Stimulated activated CD8-positive, alpha-beta memory T cell treated with anti-CD3 and anti-CD28 coated beads, Interleukin-12 subunit alpha, Interleukin-12 subunit beta, amount 100 ng/mL, for 24 hours (primary cell): ENCODE measurements around the gene SSBP2.
"Not testable (repeated sequence)": the region's sequence is repeated elsewhere in the genome, so short reads cannot be mapped to it uniquely, and the experiment has no call there.

Experiments
- DNase-seq: peaks from one replicate; pipeline ENCODE4 v3.0.0-alpha.2; 2020; ENCODE audit errors: extremely low read depth

Gene SSBP2

DNA sequence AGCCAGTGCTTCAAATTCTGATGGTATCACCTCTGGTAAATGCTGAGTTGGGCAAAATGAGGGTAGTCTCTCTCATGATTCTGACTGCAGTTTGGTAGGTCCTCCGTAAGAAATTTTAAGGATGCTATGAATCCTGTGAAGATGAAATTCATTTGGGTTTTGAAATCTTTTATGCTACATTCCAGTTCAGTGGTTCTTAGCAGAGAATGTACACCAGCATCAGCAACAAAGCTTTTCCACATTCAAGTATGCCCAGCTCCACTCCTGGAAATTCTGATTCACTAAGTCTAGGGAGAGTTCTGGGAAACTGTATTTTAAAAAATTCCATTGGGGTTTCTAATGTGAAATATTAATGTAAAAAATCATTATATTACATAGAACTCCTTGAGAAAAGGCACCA lies 323.3 kb downstream of the SSBP2 start:
- no peak for DNase-seq

GRCh38 chr5:81426359-81427030 lies 324.4 kb downstream of the SSBP2 start:
- no peak for DNase-seq

GRCh38 chr5:81425569-81425968 lies 325.3 kb downstream of the SSBP2 start:
- DNase-seq, result no peak

DNA sequence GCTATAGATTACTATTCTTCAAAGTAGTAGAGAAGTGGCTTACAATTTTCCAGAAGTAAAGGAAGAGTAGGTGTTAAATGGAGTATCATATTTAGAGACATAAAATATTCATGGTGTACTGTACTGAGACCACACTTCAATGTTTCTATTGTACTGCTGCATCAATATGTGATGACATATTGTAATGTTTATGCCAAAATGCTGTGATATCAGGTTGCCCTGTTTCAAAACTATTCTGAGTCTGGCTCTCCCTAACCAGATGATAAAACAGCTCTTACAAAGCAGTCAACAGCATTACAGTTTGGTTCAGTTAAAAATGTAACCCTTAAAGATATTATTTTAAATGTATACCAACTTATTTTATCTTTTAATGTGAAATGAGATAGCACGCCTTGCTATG lies 326.2 kb downstream of the SSBP2 start:
- DNase-seq, result no peak

DNA sequence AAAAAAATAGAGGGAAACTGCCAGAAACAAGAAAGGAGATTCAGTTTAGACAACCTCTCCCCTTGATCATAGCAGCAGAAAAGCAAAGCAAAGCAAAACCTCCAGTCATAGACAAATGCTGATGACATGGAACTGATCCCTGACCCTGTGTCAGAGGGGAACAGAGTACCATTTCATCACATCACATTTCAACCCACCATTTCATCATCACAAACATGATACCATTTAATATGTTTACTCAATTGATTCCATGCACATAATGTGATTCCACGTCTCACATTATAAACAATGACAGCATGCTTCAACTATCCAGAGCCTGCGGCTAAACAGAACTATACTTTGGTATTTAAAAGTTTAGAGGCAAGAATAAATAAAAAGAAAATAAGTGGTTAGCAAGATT lies 328.2 kb downstream of the SSBP2 start:
- DNase-seq, result no peak

GRCh38 chr5:81420039-81420667 lies 330.7 kb downstream of the SSBP2 start:
- DNase-seq, result no peak

GRCh38 chr5:81418606-81419005 lies 332.3 kb downstream of the SSBP2 start:
- no peak for DNase-seq

- DNase-seq, result no peak
These were observed 333.8 kb downstream of the SSBP2 start for GRCh38 chr5:81417052-81417451.

DNA sequence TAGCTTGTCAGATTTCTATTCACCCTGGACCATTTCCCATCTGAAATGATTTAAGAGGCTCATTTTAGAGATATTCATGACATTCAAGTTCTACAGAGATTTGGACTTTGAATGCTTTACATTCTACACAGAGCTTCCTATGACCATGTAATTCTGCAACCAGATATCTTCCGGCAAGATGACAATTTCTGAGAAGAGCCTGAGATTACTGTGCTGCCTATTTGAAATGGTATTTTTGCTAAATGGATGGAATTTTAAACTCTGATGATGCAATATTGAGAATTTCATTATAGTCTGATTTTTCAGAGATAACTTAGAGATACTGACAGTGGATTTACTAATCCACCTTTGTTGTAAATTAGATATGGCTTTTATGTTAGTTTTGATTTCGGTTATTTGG lies 341.0 kb downstream of the SSBP2 start:
- DNase-seq, result no peak

DNA sequence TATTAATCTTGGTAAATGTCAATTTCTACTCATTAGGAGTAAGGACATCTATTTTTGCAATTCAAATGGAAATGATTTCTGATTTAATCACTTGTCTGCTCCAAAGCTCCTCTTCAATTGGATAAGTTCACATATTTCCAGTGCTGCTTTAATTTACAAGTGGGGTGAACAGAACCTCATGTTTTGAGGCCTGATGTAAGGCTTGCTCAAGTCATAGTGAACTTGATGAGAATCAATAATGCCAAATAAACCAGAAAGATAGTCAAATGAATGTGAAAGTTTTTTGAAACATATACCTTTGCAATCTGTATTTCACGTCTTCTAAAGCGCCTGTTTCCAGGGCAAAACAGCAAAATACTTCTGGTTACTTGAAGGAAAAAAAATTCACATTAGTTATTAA lies 341.5 kb downstream of the SSBP2 start:
- no peak for DNase-seq

DNA sequence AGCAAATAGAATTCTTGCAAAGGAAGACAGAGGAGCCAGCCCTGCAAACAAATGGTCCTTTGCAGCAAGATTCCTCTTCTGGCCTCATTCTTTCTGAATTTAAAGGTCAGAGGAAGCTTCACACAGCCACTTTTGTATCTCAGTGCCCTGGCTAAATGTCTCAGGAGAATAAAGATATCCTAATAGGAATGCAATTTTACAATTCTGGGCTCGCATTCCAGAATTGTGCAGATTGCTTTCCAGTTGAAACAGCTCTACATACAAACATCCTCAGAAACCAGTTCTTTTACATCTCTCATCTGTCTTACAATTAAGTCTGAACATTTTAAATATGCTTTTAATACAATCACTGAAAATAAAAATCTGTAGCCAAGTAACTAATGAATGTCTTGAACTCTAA lies 342.4 kb downstream of the SSBP2 start:
- no peak for DNase-seq

GRCh38 chr5:81407811-81408210 lies 343.1 kb downstream of the SSBP2 start:
- not testable (repeated sequence) for DNase-seq

DNA sequence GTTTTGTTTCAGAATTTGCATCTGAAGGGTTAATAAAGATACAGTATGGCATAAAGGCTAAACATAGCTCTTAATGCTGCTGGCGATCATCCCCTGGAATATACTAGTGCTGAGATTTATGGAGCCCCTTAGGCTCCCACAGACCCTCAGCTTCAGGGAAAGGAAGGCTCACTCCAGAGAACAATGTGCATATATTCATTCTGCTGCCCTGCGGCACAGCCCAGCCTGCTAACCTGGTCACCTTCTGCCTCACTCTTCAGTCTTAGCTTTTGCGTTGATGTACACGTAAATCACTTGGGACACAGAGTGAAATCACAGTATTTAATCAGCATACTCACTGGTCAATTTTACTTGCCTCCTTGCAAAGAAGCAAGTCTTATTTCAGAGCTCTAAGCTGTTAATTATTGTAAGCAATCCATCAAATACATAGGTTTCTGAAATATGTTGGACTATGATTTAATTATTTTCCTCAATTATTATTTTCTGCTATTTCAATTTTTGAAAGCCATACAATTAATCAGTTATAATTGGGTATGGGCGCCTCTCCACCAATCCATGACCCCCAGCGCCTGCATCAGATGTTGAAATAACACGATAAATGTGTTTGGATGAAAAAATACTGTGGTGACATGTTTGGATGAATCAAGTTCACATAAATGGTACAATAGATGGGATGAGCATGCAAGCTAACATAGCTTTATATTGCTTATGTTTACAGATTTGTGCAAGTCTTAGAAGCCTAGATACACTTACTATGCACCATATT lies 345.6 kb downstream of the SSBP2 start:
- no peak for DNase-seq

GRCh38 chr5:81402192-81402930 lies 348.5 kb downstream of the SSBP2 start:
- DNase-seq, result no peak

DNA sequence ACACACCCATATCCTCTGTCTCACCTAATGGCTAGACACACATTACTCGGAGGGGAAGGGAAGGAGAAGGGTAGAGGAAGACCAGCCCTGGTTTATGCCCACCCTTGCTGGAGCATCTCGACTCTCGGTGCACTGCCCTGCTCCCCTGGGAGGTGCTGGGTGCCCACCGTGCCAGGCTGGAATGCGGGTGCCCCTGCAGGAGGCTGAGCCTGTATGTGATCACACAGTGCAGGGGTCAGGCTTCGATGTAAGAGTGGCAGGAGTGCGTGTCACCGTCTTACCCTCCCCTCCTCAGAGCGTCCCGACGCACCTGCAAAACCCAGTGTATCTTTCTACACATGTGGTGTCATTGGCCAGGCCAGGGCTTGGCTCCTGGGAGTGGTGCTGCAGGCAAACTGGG lies 349.6 kb downstream of the SSBP2 start:
- no peak for DNase-seq

GRCh38 chr5:81400375-81400774 lies 350.5 kb downstream of the SSBP2 start:
- no peak for DNase-seq

- DNase-seq, result no peak
These were observed 352.2 kb downstream of the SSBP2 start for GRCh38 chr5:81398741-81399140.

GRCh38 chr5:81397176-81397575 lies 353.7 kb downstream of the SSBP2 start:
- no peak for DNase-seq

- DNase-seq, result no peak
These were observed 355.6 kb downstream of the SSBP2 start for GRCh38 chr5:81395262-81395661.

DNA sequence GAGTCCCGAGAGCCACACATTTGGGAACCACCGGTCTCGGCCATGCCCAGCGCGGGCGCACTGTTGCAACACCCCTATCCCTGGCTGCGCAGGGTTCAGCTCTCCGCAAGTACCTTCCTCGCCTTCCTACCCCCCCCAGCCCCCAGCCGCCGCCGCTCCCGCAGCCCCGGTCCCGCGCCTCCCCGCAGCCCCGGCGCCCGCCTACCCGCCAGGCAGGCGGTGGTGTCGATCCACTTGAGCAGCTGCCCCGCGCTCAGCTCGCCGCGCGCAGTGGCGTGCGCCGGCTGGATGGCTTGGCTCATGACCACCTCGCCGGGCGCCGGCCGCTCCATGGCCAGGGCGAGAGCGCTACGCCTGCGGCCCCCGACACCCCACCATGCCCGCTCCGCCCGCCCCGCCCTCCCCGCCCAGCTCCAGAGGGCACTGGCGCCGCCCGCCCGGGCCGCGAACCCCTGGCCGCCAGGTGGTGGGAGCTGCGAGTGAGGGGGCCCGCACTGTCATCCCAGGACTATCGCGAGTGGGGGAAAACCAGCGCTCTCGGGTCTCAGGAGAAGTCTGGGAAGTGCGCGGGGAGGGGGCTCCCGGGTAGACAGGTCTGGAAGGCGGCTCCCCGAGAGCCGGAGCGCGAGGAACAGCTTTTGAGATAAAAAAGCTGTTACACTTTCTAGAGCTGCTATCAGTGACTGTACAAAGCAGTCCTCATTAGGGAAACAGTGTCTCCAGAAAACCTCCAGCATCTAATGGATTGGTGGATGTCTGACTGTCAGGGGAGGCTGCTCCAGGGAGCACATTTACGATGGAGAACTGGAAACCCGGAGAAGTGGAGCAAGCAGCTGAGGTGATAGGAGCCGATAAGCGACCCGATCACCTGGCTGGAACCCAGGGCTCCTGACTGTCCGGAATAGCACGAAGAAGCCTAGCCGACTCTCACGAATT lies 356.8 kb downstream of the SSBP2 start, which contains the start of gene ACOT12:
Gene ACOT12 (minus strand): TSS at position 352 of the 936 bp plus-strand sequence. CDS start 20 bp downstream, at position 332.
- no peak for DNase-seq

DNA sequence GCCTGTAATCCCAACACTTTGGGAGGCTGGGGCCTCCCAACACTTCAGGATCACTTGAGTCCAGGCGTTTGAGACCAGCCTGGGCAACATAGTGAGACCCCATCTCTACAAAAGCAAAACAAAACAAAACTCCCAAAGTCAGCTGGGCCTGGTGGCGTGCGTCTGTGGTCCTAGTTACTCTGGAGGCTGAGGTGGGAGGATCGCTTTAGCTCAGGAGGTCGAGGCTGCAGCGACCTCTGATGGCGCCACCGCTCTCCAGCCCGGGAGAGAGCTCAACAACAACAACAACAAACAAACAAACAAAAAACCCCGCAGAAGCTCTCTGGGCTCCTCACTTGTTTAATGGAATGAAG lies 357.5 kb downstream of the SSBP2 start:
- DNase-seq, result no peak
